Thoracic aorta (tissue), 2 donors: ENCODE measurements around the gene C1orf52. TPM values are rescaled to one million over a fixed set of nuclear protein-coding genes. Genes with fewer than 3 reads are reported as not detected.
A peak's percentile ranks its signal among the peaks of the same experiment; 100 is the strongest.

Experiments used
- ATAC-seq: fragments of 150-250 bp; one replicate; pipeline ENCODE4 v1.8.0; 2017; ENCODE audit warnings: low read depth; ENCODE audit not compliant: insufficient number of reproducible peaks, low FRiP score
- DNase-seq: peaks from one replicate; pipeline ENCODE4 v3.0.0-alpha.2; 2020; ENCODE audit warnings: low spot score
- H3K27ac ChIP-seq, 2 donors: fragments of 200-600 bp; sonication (generic); 1 replicate in 1 of 2; 2 replicates in 1 of 2; pipeline ENCODE4 v1.5.1; 2016; ENCODE audit warnings: mild to moderate bottlenecking in 2 of 2, moderate library complexity in 2 of 2
- H3K27me3 ChIP-seq: fragments of 200-600 bp; sonication (generic); replicated peaks from 2 replicates; pipeline ENCODE4 v1.6.0; 2016; ENCODE audit warnings: mild to moderate bottlenecking; ENCODE audit not compliant: insufficient read depth
- H3K36me3 ChIP-seq: fragments of 200-600 bp; sonication (generic); one replicate; pipeline ENCODE4 v1.5.1; 2016
- H3K4me1 ChIP-seq, 2 donors: fragments of 200-600 bp; sonication (generic); 1 replicate in 1 of 2; 2 replicates in 1 of 2; pipeline versions ENCODE4 v1.5.1 to v1.6.0; 2016; ENCODE audit warnings: low read depth in 2 of 2, mild to moderate bottlenecking in 1 of 2; ENCODE audit not compliant: control insufficient read depth in 1 of 2
- H3K4me3 ChIP-seq: fragments of 200-600 bp; sonication (generic); 2 replicates; pipeline ENCODE4 v1.5.1; 2016; ENCODE audit warnings: mild to moderate bottlenecking
- H3K9me3 ChIP-seq: fragments of 200-600 bp; sonication (generic); 2 replicates; pipeline ENCODE4 v1.5.1; 2016
- CTCF ChIP-seq: fragments of 200-600 bp; sonication (generic); IDR thresholded peaks from one replicate; pipeline ENCODE4 v1.5.1; 2019; ENCODE audit warnings: antibody characterized with exemption
- total RNA-seq, 2 donors: library from RNA; depleted of rRNA; stranded (reverse); fragments of >200 nt; gene quantifications; one replicate each; pipeline versions ENCODE4 v1.1.0 to v1.2.3, GENCODE V29; 2016

C1orf52 gene
- total RNA-seq, 2 donors from 2014 or later = 20.7 to 28.7 TPM

DNA sequence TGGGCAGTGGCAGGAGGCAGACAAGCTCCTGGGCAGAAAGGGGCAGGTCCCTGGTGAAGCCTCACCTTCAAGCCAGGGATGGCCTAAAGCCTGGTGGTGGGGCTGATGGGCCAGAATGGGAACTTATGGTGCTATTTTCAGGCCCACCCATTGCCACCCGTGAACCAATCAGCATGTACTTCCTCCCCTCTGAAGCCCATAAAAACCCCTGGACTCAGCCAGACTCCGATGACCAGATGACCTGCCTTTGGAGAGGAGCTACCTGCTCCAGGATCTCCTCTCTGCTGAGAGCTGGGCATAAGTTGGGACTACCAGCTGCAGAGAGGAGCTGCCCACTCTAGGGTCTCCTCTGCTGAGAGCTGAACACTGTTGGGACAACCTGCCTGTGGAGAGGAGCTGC is 24.7 kb upstream of the C1orf52 start:
- Histone ChIP-seq H3K4me3 (no peak overlapping the region), H3K4me1 (peaks cover 0 to 3% of the 10 kb centered on the region in 2 donors), H3K36me3 (no peaks in the 10 kb centered on the region), H3K27me3 (no peaks in the 10 kb centered on the region), H3K9me3 (no peaks in the 10 kb centered on the region), H3K27ac (no peak overlapping the region)
- ATAC-seq (no peak), DNase-seq (no peak)
- TF ChIP-seq CTCF = no peak

- Histone ChIP-seq H3K4me1 (peaks cover 0 to 9% of the 10 kb centered on the region in 2 donors), H3K4me3 (no peak overlapping the region)
- no peak for ATAC-seq
Observed at GRCh38 chr1:85283475-85284199, 24.2 kb upstream of the C1orf52 start.

GRCh38 chr1:85282424-85282823 is 23.0 kb upstream of the C1orf52 start:
- peaks cover 0 to 10% of the 10 kb centered on the region in 2 donors for H3K4me1 ChIP-seq
- ATAC-seq (no peak), DNase-seq (no peak)
- no peak for TF ChIP-seq CTCF
- no peaks in the 10 kb centered on the region for H3K27me3 ChIP-seq
- no peaks in the 10 kb centered on the region for H3K9me3 ChIP-seq
- no peaks in the 10 kb centered on the region for H3K36me3 ChIP-seq
- H3K4me3 ChIP-seq = no peak overlapping the region
- no peak overlapping the region for H3K27ac ChIP-seq

More at GRCh38 chr1:85283475-85284199, 24.2 kb upstream of the C1orf52 start:
- Histone ChIP-seq H3K27me3 (no peaks in the 10 kb centered on the region), H3K36me3 (no peaks in the 10 kb centered on the region), H3K27ac (no peak overlapping the region), H3K9me3 (no peaks in the 10 kb centered on the region)
- DNase-seq = no peak
- TF ChIP-seq CTCF = no peak

- Histone ChIP-seq H3K27me3 (no peaks in the 10 kb centered on the region), H3K27ac (no peak overlapping the region), H3K4me1 (peaks cover 0 to 12% of the 10 kb centered on the region in 2 donors), H3K36me3 (no peaks in the 10 kb centered on the region), H3K9me3 (no peaks in the 10 kb centered on the region), H3K4me3 (no peak overlapping the region)
- no peak for DNase-seq
- no peak for ATAC-seq
- no peak for TF ChIP-seq CTCF
Observed at GRCh38 chr1:85280636-85281035, 21.2 kb upstream of the C1orf52 start.

GRCh38 chr1:85279458-85280080 is 20.1 kb upstream of the C1orf52 start:
- Histone ChIP-seq H3K27ac (peak overlapping the region in 1 of 2 donors; percentile 50), H3K27me3 (no peaks in the 10 kb centered on the region), H3K9me3 (no peaks in the 10 kb centered on the region), H3K36me3 (no peaks in the 10 kb centered on the region), H3K4me1 (peaks cover 7 to 23% of the 10 kb centered on the region in 2 donors), H3K4me3 (no peak overlapping the region)
- TF ChIP-seq CTCF = no peak
- ATAC-seq (no peak), DNase-seq (no peak)
